ENCODE measurements around the gene GTF2F2. TPM values are rescaled to one million over a fixed set of nuclear protein-coding genes. Genes with fewer than 3 reads are reported as not detected.
"Not testable (repeated sequence)": the region's sequence is repeated elsewhere in the genome, so short reads cannot be mapped to it uniquely, and the experiment has no call there.

Gene GTF2F2
- total RNA-seq, 2 experiments from 2014 or later: 15.3 to 15.5 TPM

DNA sequence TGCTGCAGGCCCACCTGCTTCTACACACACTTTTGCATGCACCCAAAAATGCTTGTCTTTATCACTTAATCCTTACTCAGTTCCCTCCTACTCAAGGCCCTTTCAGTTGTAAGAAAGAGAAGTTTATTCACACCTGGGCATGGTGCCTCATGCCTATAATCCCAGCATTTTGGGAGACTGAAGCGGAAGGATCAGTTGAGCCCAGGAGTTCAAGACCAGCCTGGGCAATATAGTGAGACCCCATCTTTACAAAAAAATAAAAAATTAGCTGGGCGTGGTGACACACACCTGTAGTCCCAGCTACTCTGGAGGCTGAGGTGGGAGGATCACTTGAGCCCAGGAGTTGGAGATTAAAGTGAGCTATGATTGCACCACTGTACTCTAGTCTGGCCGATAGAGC is 178.2 kb downstream of the GTF2F2 start:
- H3K27ac Mint-ChIP-seq; H3K36me3 Mint-ChIP-seq (ENCODE audit: low read depth); H3K27me3 Mint-ChIP-seq; H3K9me3 Mint-ChIP-seq; H3K4me3 Mint-ChIP-seq; DNase-seq: not testable (repeated sequence)
- POLR2A ChIA-PET: interaction anchor here (1.0 to 2.4 kb wide), 3 partner anchors 10 to 251 kb away, joined by 3 to 8 read pairs (median 3); no protein-coding TSS in a partner anchor
- H3K4me1 Mint-ChIP-seq: peaks cover 23% of the 10 kb centered on the region
- CTCF ChIA-PET: interaction anchor here (0.9 to 2.3 kb wide), 4 partner anchors 10 to 252 kb away, joined by 3 to 7 read pairs (median 4); no protein-coding TSS in a partner anchor

DNA sequence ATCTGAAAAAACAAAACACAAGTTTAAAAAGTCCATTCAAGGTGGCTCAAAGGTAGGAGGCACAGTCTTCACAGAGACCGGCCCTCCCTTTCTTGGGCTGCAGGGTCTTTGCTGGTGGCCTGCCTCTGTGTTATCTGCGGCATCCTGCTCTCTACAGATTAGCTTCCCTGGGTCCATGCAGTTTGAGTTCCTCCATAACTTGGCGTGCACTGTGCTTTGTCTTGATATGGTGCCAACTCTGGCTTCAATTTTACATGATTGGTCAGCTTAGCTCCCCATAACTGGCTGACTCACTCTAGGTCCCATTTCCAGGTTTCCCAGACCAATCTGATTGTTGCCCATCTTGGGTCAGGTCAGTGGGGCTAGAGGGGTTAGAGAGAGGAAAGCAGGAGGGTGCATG is 178.9 kb downstream of the GTF2F2 start:
- H3K27ac Mint-ChIP-seq: no peak overlapping the region
- no peak overlapping the region for H3K4me3 Mint-ChIP-seq
- no peaks in the 10 kb centered on the region for H3K9me3 Mint-ChIP-seq
- H3K36me3 Mint-ChIP-seq (ENCODE audit: low read depth): peaks cover 3% of the 10 kb centered on the region
- ChIA-PET CTCF (interaction anchor here (0.9 to 2.3 kb wide), 2 partner anchors 10 to 253 kb away, joined by 4 to 7 read pairs; no protein-coding TSS in a partner anchor), POLR2A (interaction anchor here (1.7 to 2.4 kb wide), 2 partner anchors 9 to 252 kb away, joined by 3 to 8 read pairs; no protein-coding TSS in a partner anchor)
- H3K4me1 Mint-ChIP-seq: peaks cover 23% of the 10 kb centered on the region
- H3K27me3 Mint-ChIP-seq: peaks cover 5% of the 10 kb centered on the region
- DNase-seq: no peak

- H3K27ac Mint-ChIP-seq: no peak overlapping the region
- H3K36me3 Mint-ChIP-seq (ENCODE audit: low read depth): peaks cover 3% of the 10 kb centered on the region
- POLR2A ChIA-PET: no interaction called here
- no peak for DNase-seq
- CTCF ChIA-PET: interaction anchor here (0.5 to 1.1 kb wide), 3 partner anchors 11 to 252 kb away, joined by 3 to 4 read pairs (median 3); no protein-coding TSS in a partner anchor
- H3K4me1 Mint-ChIP-seq: peaks cover 23% of the 10 kb centered on the region
- no peak overlapping the region for H3K4me3 Mint-ChIP-seq
- no peaks in the 10 kb centered on the region for H3K9me3 Mint-ChIP-seq
- peaks cover 7% of the 10 kb centered on the region for H3K27me3 Mint-ChIP-seq
Observed at GRCh38 chr13:45300190-45300985, 180.1 kb downstream of the GTF2F2 start.

DNA sequence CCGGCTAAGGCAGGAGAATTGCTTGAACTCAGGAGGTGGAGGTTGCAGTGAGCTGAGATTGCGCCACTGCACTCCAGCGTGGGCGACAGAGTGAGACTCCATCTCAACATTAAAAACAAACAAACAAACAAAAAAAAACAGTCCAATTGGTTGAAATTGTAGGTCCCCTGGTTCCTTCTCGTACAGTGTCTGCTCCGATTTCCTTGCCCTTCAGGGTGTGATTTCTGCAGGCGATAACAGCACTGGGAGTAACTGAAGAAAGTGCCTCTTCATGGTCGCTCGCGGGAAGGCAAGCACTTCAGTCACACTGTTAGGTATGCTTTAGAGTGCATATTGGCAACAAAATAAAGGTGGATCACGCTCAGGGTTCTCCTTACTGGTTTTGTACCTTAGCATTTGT is 181.0 kb downstream of the GTF2F2 start:
- Mint-ChIP-seq H3K36me3 (ENCODE audit: low read depth) (peaks cover 3% of the 10 kb centered on the region), H3K27me3 (peaks cover 7% of the 10 kb centered on the region), H3K27ac (no peak overlapping the region), H3K9me3 (no peaks in the 10 kb centered on the region), H3K4me3 (no peak overlapping the region), H3K4me1 (peaks cover 19% of the 10 kb centered on the region)
- DNase-seq: no peak
- ChIA-PET CTCF (interaction anchor here (1.1 kb wide), 1 partner anchor 253 kb away, joined by 3 read pairs; no protein-coding TSS in a partner anchor), POLR2A (interaction anchor here (1.5 kb wide), 1 partner anchor 36 kb away, joined by 3 read pairs; no protein-coding TSS in a partner anchor)

- no peaks in the 10 kb centered on the region for H3K9me3 Mint-ChIP-seq
- POLR2A ChIA-PET: interaction anchor here (1.5 kb wide), 1 partner anchor 35 kb away, joined by 3 read pairs; no protein-coding TSS in a partner anchor
- peaks cover 10% of the 10 kb centered on the region for H3K4me1 Mint-ChIP-seq
Observed at GRCh38 chr13:45302507-45302906, 182.2 kb downstream of the GTF2F2 start.

GRCh38 chr13:45303026-45303425 is 182.7 kb downstream of the GTF2F2 start:
- no peak for DNase-seq
- H3K9me3 Mint-ChIP-seq: no peaks in the 10 kb centered on the region
- H3K36me3 Mint-ChIP-seq (ENCODE audit: low read depth): no peaks in the 10 kb centered on the region
- no peak overlapping the region for H3K27ac Mint-ChIP-seq
- no peak overlapping the region for H3K4me3 Mint-ChIP-seq
- peaks cover 5% of the 10 kb centered on the region for H3K4me1 Mint-ChIP-seq
- POLR2A ChIA-PET: interaction anchor here (1.5 kb wide), 1 partner anchor 34 kb away, joined by 3 read pairs; no protein-coding TSS in a partner anchor
- CTCF ChIA-PET: interaction anchor here (1.0 to 1.9 kb wide), 2 partner anchors 23 to 256 kb away, joined by 4 to 8 read pairs; no protein-coding TSS in a partner anchor
- H3K27me3 Mint-ChIP-seq: peaks cover 12% of the 10 kb centered on the region

More at GRCh38 chr13:45302507-45302906, 182.2 kb downstream of the GTF2F2 start:
- DNase-seq: no peak
- H3K27me3 Mint-ChIP-seq: peaks cover 11% of the 10 kb centered on the region
- no peak overlapping the region for H3K4me3 Mint-ChIP-seq
- no peak overlapping the region for H3K27ac Mint-ChIP-seq
- CTCF ChIA-PET: interaction anchor here (1.0 to 1.9 kb wide), 3 partner anchors 21 to 256 kb away, joined by 4 to 8 read pairs (median 4); no protein-coding TSS in a partner anchor
- no peaks in the 10 kb centered on the region for H3K36me3 Mint-ChIP-seq (ENCODE audit: low read depth)

GRCh38 chr13:45303866-45304265 is 183.6 kb downstream of the GTF2F2 start:
- Mint-ChIP-seq H3K36me3 (ENCODE audit: low read depth) (no peaks in the 10 kb centered on the region), H3K4me1 (no peaks in the 10 kb centered on the region), H3K27me3 (peaks cover 14% of the 10 kb centered on the region), H3K4me3 (no peak overlapping the region), H3K9me3 (no peaks in the 10 kb centered on the region), H3K27ac (no peak overlapping the region)
- DNase-seq: no peak
- POLR2A ChIA-PET: no interaction called here
- CTCF ChIA-PET: interaction anchor here (1.9 kb wide), 1 partner anchor 257 kb away, joined by 8 read pairs; no protein-coding TSS in a partner anchor

DNA sequence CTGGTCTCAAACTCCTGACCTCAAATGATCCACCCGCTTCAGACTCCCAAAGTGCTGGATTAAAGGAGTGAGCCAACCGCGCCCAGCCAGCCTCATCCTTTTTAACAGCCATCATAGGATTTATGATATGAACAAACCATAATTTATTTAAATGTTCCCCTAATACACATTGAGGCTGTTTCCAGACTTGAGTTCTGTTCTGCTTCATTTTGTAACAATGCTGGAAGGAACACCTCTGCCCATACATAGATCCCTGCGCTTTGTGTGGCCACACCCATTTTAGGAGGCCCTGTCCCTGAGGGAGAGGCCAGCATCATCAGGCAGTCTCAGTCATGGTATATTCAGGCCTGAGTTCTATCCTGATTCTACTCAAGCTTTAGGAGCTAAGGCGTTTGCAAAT is 184.8 kb downstream of the GTF2F2 start:
- CTCF ChIA-PET: interaction anchor here (2.3 to 7.9 kb wide), 2 partner anchors 7 to 258 kb away, joined by 6 to 102 read pairs; no protein-coding TSS in a partner anchor
- Mint-ChIP-seq H3K9me3 (no peaks in the 10 kb centered on the region), H3K27ac (no peak overlapping the region), H3K4me3 (no peak overlapping the region), H3K36me3 (ENCODE audit: low read depth) (no peaks in the 10 kb centered on the region), H3K27me3 (peaks cover 20% of the 10 kb centered on the region), H3K4me1 (peaks cover 4% of the 10 kb centered on the region)
- DNase-seq: no peak
- POLR2A ChIA-PET: no interaction called here

GRCh38 chr13:45306966-45307365 is 186.7 kb downstream of the GTF2F2 start:
- H3K9me3 Mint-ChIP-seq: no peaks in the 10 kb centered on the region
- no peak overlapping the region for H3K4me3 Mint-ChIP-seq
- ChIA-PET CTCF (interaction anchor here (0.6 to 7.9 kb wide), 4 partner anchors 9 to 260 kb away, joined by 3 to 102 read pairs (median 5); no protein-coding TSS in a partner anchor), POLR2A (interaction anchor here (2.4 kb wide), 1 partner anchor 9 kb away, joined by 8 read pairs; no protein-coding TSS in a partner anchor)
- no peaks in the 10 kb centered on the region for H3K36me3 Mint-ChIP-seq (ENCODE audit: low read depth)
- H3K4me1 Mint-ChIP-seq: peaks cover 18% of the 10 kb centered on the region
- peaks cover 22% of the 10 kb centered on the region for H3K27me3 Mint-ChIP-seq
- DNase-seq: no peak
- H3K27ac Mint-ChIP-seq: no peak overlapping the region

DNA sequence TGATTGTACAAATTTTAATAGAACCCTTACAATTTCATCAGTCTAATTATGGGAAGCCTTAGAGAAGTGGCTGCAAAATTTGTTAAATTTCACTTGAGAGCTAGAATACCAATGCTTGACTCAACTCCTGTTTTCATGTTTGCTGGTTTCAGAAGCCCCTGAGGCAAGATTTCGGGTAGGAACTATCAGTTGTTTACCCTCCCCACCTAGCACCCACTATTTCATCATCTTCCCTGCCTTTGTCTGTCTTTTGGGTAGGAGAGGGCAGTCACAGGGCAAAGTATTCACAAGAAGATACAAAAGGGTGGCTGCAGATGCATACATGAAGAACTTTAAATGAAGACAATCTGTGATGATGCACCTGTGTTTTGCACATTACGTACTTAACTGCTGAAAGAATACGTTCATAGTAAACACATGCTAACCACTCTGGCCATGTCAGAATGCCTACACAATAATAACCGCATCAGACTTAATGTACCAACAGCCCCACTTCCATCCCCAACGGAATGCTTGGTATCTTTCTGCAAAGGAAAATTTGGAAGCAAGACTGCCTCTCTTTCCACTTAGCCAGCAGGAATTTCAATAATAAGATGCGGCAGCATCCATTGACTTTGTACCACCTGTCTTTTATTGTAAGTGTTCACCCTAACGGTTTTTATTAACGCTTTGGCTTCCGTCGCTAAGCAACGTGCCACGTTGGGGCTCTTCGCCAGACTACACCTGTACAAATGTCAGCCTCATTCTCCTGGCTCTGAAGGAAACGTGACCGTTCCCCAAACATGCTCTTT is 190.2 kb downstream of the GTF2F2 start:
- POLR2A ChIA-PET: interaction anchor here (0.6 kb wide), 1 partner anchor 29 kb away, joined by 3 read pairs; no protein-coding TSS in a partner anchor

GRCh38 chr13:45314822-45315221 is 194.5 kb downstream of the GTF2F2 start:
- POLR2A ChIA-PET: interaction anchor here (1.6 kb wide), 1 partner anchor 26 kb away, joined by 3 read pairs; the partner anchor contains the start of gene TPT1
- Mint-ChIP-seq H3K9me3 (no peaks in the 10 kb centered on the region), H3K27me3 (peaks cover 10% of the 10 kb centered on the region), H3K27ac (no peak overlapping the region), H3K4me1 (peaks cover 16% of the 10 kb centered on the region), H3K36me3 (ENCODE audit: low read depth) (no peaks in the 10 kb centered on the region), H3K4me3 (no peak overlapping the region)
- CTCF ChIA-PET: no interaction called here
- no peak for DNase-seq

More for the DNA sequence above, 190.2 kb downstream of the GTF2F2 start:
- peak overlapping the region; percentile 3 for H3K27ac Mint-ChIP-seq
- no peaks in the 10 kb centered on the region for H3K9me3 Mint-ChIP-seq
- CTCF ChIA-PET: interaction anchor here (0.6 to 7.9 kb wide), 13 partner anchors 8 to 673 kb away, joined by 3 to 102 read pairs (median 3); no protein-coding TSS in a partner anchor
- H3K4me3 Mint-ChIP-seq: peak overlapping the region; percentile 69
- H3K4me1 Mint-ChIP-seq: peaks cover 18% of the 10 kb centered on the region
- H3K27me3 Mint-ChIP-seq: peaks cover 23% of the 10 kb centered on the region
- DNase-seq: no peak
- H3K36me3 Mint-ChIP-seq (ENCODE audit: low read depth): no peaks in the 10 kb centered on the region

- Mint-ChIP-seq H3K4me3 (no peak overlapping the region), H3K9me3 (no peaks in the 10 kb centered on the region), H3K36me3 (ENCODE audit: low read depth) (no peaks in the 10 kb centered on the region), H3K27me3 (peaks cover 8% of the 10 kb centered on the region), H3K27ac (no peak overlapping the region), H3K4me1 (peaks cover 14% of the 10 kb centered on the region)
- POLR2A ChIA-PET: interaction anchor here (1.6 kb wide), 1 partner anchor 25 kb away, joined by 3 read pairs; the partner anchor contains the start of gene TPT1
- no peak for DNase-seq
- CTCF ChIA-PET: interaction anchor here (1.0 kb wide), 1 partner anchor 20 kb away, joined by 3 read pairs; no protein-coding TSS in a partner anchor
Observed at GRCh38 chr13:45315520-45316167, 195.3 kb downstream of the GTF2F2 start.

All from activated CD4-positive, alpha-beta memory T cell treated with anti-CD3 and anti-CD28 coated beads, Interleukin-2, amount 10 ng/mL, durations not matched to agents 7 days and 5 days (primary cell).